HG03097 (cell line): ENCODE data around the gene RCC1.
A peak's percentile ranks its signal among the peaks of the same experiment; 100 is the strongest.
"Not testable (repeated sequence)": the region's sequence is repeated elsewhere in the genome, so short reads cannot be mapped to it uniquely, and the experiment has no call there.

Source experiments
- ATAC-seq: cut with Tn5 transposase; IDR thresholded peaks from one replicate; pipeline ENCODE4 v1.9.1; 2021; ENCODE audit not compliant: unreplicated experiment, low FRiP score

Gene RCC1

DNA sequence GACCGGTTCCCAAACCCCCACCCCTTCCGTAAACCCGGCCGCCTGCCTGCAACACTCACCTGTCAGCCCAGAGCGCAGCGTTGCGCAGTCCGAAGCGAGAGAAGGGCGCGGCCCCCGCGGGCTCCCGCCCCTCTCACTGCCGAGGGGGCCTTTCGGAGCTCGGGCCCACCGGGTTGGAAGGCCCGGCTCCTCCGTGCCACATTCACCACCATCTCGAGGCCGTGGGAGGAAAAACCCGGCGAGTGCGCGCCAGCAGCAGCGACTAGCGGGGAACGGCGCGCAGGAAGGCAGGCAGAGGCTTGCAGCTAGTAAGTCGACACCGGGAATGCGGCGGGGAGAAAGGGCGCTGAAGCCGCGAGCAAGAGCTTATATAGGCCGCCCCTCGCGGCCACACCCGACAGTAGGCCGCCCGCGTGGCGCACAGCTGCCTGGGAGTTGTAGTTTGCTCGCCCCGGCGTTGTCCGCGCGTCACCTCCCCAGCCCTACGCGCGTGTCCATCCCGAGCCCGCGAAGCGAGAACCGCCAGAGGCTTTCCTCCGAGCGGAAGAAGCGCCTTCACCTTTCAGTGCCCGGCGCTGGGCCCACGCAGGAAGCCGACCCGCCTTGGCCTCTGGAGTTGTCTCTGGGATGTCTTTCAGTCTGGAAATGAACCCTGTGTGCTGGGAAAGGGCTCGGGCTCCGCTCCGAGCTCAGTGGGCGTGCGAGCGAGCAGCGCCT is 75.8 kb downstream of the RCC1 start:
- peak; percentile 78 for ATAC-seq

DNA sequence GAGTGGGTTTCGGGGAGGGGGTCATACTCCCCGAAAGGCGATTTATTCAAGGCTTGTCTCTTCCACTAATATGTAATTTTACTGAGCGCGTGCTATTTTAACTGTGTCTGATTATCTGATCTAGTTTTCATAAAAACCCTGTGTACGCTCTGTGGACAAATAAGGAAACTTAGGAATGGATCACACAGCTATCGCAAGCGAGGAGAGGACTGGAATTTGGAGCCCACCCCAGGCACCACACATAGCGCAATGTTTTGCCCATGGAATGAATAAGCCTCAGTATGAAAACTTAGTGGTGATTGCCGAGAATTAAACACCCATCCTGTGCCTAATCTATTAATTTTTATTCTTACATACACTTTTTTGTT is 76.4 kb downstream of the RCC1 start:
- no peak for ATAC-seq

DNA sequence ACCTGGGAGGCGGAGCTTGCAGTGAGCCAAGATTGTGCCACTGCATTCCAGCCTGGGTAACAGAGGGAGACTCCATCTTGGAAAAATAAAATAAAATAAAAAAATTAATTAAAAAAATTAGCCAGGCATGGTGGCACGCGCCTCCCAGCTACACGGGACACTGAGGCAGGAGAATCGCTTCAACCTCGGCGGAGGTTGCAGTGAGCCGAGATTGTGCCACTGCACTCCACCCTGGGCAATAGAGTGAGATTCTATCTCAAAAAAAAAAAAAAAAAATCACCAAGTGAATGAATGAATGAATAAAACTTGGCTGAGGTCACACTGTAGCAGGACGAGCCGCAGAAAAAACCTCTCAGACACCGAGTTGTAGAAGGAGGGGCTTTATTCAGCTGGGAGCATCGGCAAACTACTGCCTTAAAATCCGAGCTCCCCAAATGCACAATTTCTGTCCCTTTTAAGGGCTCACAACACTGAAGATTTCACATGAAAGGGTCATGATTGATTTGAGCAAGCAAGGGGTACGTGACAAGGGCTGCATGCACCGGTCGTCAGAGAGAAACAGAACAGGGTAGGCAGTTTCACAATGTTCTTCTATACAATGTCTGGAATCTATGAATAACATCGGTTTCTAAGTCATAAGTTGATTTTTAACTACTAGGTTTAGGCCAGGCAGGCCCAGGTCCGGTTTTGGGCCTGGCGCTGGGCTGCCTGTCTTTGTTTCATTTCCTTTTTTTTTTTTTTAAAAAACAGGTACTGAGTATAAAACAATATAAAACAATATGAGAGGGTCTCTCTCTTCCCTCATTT is 80.9 kb downstream of the RCC1 start:
- ATAC-seq: not testable (repeated sequence)
